Transverse colon (tissue), 3 donors: ENCODE measurements around the gene PLET1.

Experiments used
- POLR2A ChIP-seq: fragments of 450-650 bp; IDR thresholded peaks from one replicate; pipeline ENCODE4 v1.6.1; 2016; ENCODE audit warnings: antibody characterized with exemption, mild to moderate bottlenecking, moderate library complexity
- POLR2AphosphoS5 ChIP-seq, 3 donors: sonication (generic); formaldehyde crosslinking; IDR thresholded peaks; one replicate each; pipeline ENCODE4 v1.6.1; 2016; ENCODE audit warnings: antibody characterized with exemption in 3 of 3

GRCh38 chr11:112225753-112226061 lies 35.0 kb downstream of the PLET1 start:
- TF ChIP-seq POLR2A, result no peak
- TF ChIP-seq POLR2AphosphoS5 (IDR thresholded peaks at IDR 0.05), result no peak
